Measurements from ENCODE around the gene RSPH9. TPM values are rescaled to one million over a fixed set of nuclear protein-coding genes. Genes with fewer than 3 reads are reported as not detected.

RSPH9 gene
- total RNA-seq, 1 donor from 2014 or later = 6.2 TPM

- peak; percentile 76 for DNase-seq
These were observed 23.6 kb downstream of the RSPH9 start for GRCh38 chr6:43668151-43669028.

- DNase-seq = peak; percentile 44
These were observed 24.4 kb downstream of the RSPH9 start for GRCh38 chr6:43669050-43669921.

- DNase-seq = no peak
These were observed 25.2 kb downstream of the RSPH9 start for GRCh38 chr6:43669922-43670622.

GRCh38 chr6:43670623-43670986 is 25.8 kb downstream of the RSPH9 start:
- no peak for DNase-seq

- DNase-seq = no peak
These were observed 26.4 kb downstream of the RSPH9 start for GRCh38 chr6:43671011-43671800.

- no peak for DNase-seq
These were observed 27.2 kb downstream of the RSPH9 start for GRCh38 chr6:43671801-43672690.

- no peak for DNase-seq
These were observed 28.7 kb downstream of the RSPH9 start for GRCh38 chr6:43673444-43674084.

- DNase-seq = no peak
These were observed 29.5 kb downstream of the RSPH9 start for GRCh38 chr6:43674291-43674690.

- DNase-seq = no peak
These were observed 30.1 kb downstream of the RSPH9 start for GRCh38 chr6:43674921-43675320.

- no peak for DNase-seq
These were observed 32.2 kb downstream of the RSPH9 start for GRCh38 chr6:43676962-43677606.

GRCh38 chr6:43677759-43678158 is 32.9 kb downstream of the RSPH9 start:
- DNase-seq = no peak

GRCh38 chr6:43678341-43678740 is 33.5 kb downstream of the RSPH9 start:
- no peak for DNase-seq

- DNase-seq = no peak
These were observed 34.2 kb downstream of the RSPH9 start for GRCh38 chr6:43679057-43679456.

- DNase-seq = no peak
These were observed 35.7 kb downstream of the RSPH9 start for GRCh38 chr6:43680308-43681200.

- DNase-seq = no peak
These were observed 36.5 kb downstream of the RSPH9 start for GRCh38 chr6:43681303-43681702.

- no peak for DNase-seq
These were observed 38.0 kb downstream of the RSPH9 start for GRCh38 chr6:43682724-43683429.

GRCh38 chr6:43683708-43684455 is 39.0 kb downstream of the RSPH9 start:
- no peak for DNase-seq

All from occipital lobe (tissue), 2 donors.